PC-9 (cell line): ENCODE results near the gene CLPTM1L. TPM values are rescaled to one million over a fixed set of nuclear protein-coding genes. Genes with fewer than 3 reads are reported as not detected.
"Not testable (repeated sequence)": the region's sequence is repeated elsewhere in the genome, so short reads cannot be mapped to it uniquely, and the experiment has no call there.

Source experiments
- BruUV-seq: library from RNA; stranded (reverse); fragments of 400-500 nt; replicated peaks from 2 replicates; lab custom pipeline; 2021; lab: Mats Ljungman, UMichigan
- CTCF ChIA-PET: fragments of 300-600 bp; sonication (Branson Sonifier 250); formaldehyde crosslinking; loops from one replicate; lab custom pipeline; 2022; ENCODE audit warnings: antibody characterized with exemption; lab: Charles Lee
- POLR2A ChIA-PET: fragments of 300-600 bp; sonication (Branson Sonifier 250); formaldehyde crosslinking; loops from one replicate; lab custom pipeline; 2022; ENCODE audit warnings: antibody characterized with exemption; ENCODE audit not compliant: unreplicated experiment; lab: Charles Lee
- DNase-seq, 2 experiments: peaks; one replicate each; pipeline versions ENCODE4 v3.0.0 to v3.0.0-alpha.2; 2015 to 2022; ENCODE audit warnings: mixed read lengths in 1 of 2
- H2AFZ ChIP-seq: fragments of 200-600 bp; sonication (generic); 2 replicates; pipeline ENCODE4 v1.8.1; 2017; ENCODE audit warnings: antibody characterized with exemption
- H3F3A ChIP-seq: fragments of 200-600 bp; sonication (generic); 2 replicates; pipeline ENCODE4 v1.8.1; 2017; ENCODE audit warnings: antibody characterized with exemption, mild to moderate bottlenecking, low read depth; ENCODE audit not compliant: insufficient read depth
- H3K27ac ChIP-seq: fragments of 200-600 bp; sonication (generic); 2 replicates; pipeline ENCODE4 v1.6.1; 2016; ENCODE audit warnings: mixed run types
- H3K27me3 ChIP-seq: fragments of 200-600 bp; sonication (generic); 2 replicates; pipeline ENCODE4 v1.6.1; 2016; ENCODE audit warnings: low read depth, mixed run types; ENCODE audit not compliant: insufficient read depth
- H3K36me3 ChIP-seq: fragments of 200-600 bp; sonication (generic); 2 replicates; pipeline ENCODE4 v1.6.1; 2016; ENCODE audit warnings: low read depth, mixed run types
- H3K4me1 ChIP-seq: fragments of 200-600 bp; sonication (generic); replicated peaks from 2 replicates; pipeline ENCODE4 v1.6.1; 2016; ENCODE audit warnings: mixed run types; ENCODE audit not compliant: insufficient read depth
- H3K4me2 ChIP-seq: fragments of 200-600 bp; sonication (generic); 2 replicates; pipeline ENCODE4 v1.6.1; 2017; ENCODE audit warnings: mixed run types
- H3K4me3 ChIP-seq: fragments of 200-600 bp; sonication (generic); 2 replicates; pipeline ENCODE4 v1.6.1; 2016; ENCODE audit warnings: mixed run types
- H3K79me2 ChIP-seq: fragments of 200-600 bp; sonication (generic); 2 replicates; pipeline ENCODE4 v1.6.1; 2017; ENCODE audit warnings: low read depth, mixed run types
- H3K9me2 ChIP-seq: fragments of 200-600 bp; sonication (generic); 2 replicates; pipeline ENCODE4 v1.8.1; 2017; ENCODE audit warnings: mild to moderate bottlenecking; ENCODE audit not compliant: insufficient read depth
- H3K9me3 ChIP-seq: fragments of 200-600 bp; sonication (generic); 2 replicates; pipeline ENCODE4 v1.8.1; 2016; ENCODE audit warnings: low read depth; ENCODE audit not compliant: insufficient read depth
- H4K20me1 ChIP-seq: fragments of 200-600 bp; sonication (generic); 2 replicates; pipeline ENCODE4 v1.8.1; 2017; ENCODE audit not compliant: insufficient read depth
- EZH2 ChIP-seq: fragments of 200-600 bp; sonication (generic); IDR thresholded peaks from 2 replicates; pipeline ENCODE4 v1.8.0; 2017; ENCODE audit warnings: antibody characterized with exemption, low read depth
- intact Hi-C: fragments of 100-400 bp; cut with micrococcal nuclease; formaldehyde crosslinking; loops from one replicate; pipeline ENCODE4 v1.10.0; 2022; ENCODE audit not compliant: unreplicated experiment
- total RNA-seq: library from RNA; stranded (reverse); gene quantifications from 2 replicates; pipeline ENCODE4 v1.2.3, GENCODE V29; 2021
- TF ChIP-seq, protein P1 (sequence below): fragments of 200-600 bp; sonication (generic); conservative IDR thresholded peaks from 2 replicates; pipeline ENCODE4 v1.6.1; 2017; ENCODE audit warnings: mixed run types, antibody characterized with exemption, mild to moderate bottlenecking, moderate library complexity

CLPTM1L gene
- total RNA-seq, 1 experiment from 2014 or later = 260 TPM

DNA sequence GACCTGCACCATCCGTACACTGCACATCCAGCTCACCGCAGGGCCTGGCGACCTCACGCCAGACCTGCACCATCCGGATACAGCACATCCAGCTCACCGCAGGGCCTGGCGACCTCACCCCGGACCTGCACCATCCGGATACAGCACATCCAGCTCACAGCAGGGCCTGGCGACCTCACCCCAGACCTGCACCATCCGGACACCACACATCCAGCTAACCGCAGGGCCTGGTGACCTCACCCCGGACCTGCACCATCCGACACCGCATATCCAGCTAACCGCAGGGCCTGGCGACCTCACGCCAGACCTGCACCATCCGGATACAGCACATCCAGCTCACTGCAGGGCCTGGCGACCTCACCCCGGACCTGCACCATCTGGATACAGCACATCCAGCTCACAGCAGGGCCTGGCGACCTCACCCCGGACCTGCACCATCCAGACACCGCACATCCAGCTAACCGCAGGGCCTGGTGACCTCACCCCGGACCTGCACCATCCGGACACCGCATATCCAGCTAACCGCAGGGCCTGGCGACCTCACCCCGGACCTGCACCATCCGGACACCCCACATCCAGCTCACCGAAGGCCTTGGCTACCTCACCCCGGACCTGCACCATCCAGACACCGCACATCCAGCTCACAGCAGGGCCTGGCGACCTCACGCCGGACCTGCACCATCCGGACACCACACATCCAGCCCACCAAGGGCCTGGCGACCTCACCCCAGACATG is 61.7 kb downstream of the CLPTM1L start:
- POLR2A ChIA-PET = interaction anchor here (0.6 kb wide), 1 partner anchor 579 kb away, joined by 6 read pairs; no protein-coding TSS in a partner anchor
- CTCF ChIA-PET = not testable (repeated sequence)

GRCh38 chr5:1282131-1282992 is 62.5 kb downstream of the CLPTM1L start:
- peaks cover 10% of the 10 kb centered on the region for H3K4me1 ChIP-seq
- H3K9me2 ChIP-seq = no peaks in the 10 kb centered on the region
- no peaks in the 10 kb centered on the region for H3K27me3 ChIP-seq
- H3K4me2 ChIP-seq = peak overlapping the region; percentile 38
- H3K9me3 ChIP-seq = no peaks in the 10 kb centered on the region
- peak overlapping the region; percentile 25; the same call in 1 of the 2 replicates for H3K4me3 ChIP-seq
- H3K27ac ChIP-seq = no peak overlapping the region
- H2AFZ ChIP-seq = no peak overlapping the region
- intact Hi-C loops = no loop called here
- H3K79me2 ChIP-seq = peaks cover 12% of the 10 kb centered on the region; the same call in 1 of the 2 replicates
- ChIA-PET CTCF (no interaction called here), POLR2A (interaction anchor here (0.6 kb wide), 1 partner anchor 580 kb away, joined by 6 read pairs; no protein-coding TSS in a partner anchor)
- no peaks in the 10 kb centered on the region for H3K36me3 ChIP-seq
- no TSS peak for BruUV-seq
- TF ChIP-seq, protein P1, sequence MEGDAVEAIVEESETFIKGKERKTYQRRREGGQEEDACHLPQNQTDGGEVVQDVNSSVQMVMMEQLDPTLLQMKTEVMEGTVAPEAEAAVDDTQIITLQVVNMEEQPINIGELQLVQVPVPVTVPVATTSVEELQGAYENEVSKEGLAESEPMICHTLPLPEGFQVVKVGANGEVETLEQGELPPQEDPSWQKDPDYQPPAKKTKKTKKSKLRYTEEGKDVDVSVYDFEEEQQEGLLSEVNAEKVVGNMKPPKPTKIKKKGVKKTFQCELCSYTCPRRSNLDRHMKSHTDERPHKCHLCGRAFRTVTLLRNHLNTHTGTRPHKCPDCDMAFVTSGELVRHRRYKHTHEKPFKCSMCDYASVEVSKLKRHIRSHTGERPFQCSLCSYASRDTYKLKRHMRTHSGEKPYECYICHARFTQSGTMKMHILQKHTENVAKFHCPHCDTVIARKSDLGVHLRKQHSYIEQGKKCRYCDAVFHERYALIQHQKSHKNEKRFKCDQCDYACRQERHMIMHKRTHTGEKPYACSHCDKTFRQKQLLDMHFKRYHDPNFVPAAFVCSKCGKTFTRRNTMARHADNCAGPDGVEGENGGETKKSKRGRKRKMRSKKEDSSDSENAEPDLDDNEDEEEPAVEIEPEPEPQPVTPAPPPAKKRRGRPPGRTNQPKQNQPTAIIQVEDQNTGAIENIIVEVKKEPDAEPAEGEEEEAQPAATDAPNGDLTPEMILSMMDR = no peak
- no peak for TF ChIP-seq EZH2
- no peak for DNase-seq
- H4K20me1 ChIP-seq = no peaks in the 10 kb centered on the region
- H3F3A ChIP-seq = 0 out of 2 replicates have a peak, but pooled peaks cover 7% of the 10 kb centered on the region

More for the DNA sequence above, 61.7 kb downstream of the CLPTM1L start:
- BruUV-seq, H3K4me1 ChIP-seq, intact Hi-C loops, DNase-seq, H3K9me2 ChIP-seq, H3K27me3 ChIP-seq, H3K27ac ChIP-seq, H3K36me3 ChIP-seq, H4K20me1 ChIP-seq, H2AFZ ChIP-seq, H3K9me3 ChIP-seq, H3F3A ChIP-seq: not testable (repeated sequence)
- Histone ChIP-seq H3K4me3 (peak overlapping the region; percentile 25; the same call in 1 of the 2 replicates), H3K4me2 (peak overlapping the region; percentile 38), H3K79me2 (peaks cover 12% of the 10 kb centered on the region; the same call in 1 of the 2 replicates)

DNA sequence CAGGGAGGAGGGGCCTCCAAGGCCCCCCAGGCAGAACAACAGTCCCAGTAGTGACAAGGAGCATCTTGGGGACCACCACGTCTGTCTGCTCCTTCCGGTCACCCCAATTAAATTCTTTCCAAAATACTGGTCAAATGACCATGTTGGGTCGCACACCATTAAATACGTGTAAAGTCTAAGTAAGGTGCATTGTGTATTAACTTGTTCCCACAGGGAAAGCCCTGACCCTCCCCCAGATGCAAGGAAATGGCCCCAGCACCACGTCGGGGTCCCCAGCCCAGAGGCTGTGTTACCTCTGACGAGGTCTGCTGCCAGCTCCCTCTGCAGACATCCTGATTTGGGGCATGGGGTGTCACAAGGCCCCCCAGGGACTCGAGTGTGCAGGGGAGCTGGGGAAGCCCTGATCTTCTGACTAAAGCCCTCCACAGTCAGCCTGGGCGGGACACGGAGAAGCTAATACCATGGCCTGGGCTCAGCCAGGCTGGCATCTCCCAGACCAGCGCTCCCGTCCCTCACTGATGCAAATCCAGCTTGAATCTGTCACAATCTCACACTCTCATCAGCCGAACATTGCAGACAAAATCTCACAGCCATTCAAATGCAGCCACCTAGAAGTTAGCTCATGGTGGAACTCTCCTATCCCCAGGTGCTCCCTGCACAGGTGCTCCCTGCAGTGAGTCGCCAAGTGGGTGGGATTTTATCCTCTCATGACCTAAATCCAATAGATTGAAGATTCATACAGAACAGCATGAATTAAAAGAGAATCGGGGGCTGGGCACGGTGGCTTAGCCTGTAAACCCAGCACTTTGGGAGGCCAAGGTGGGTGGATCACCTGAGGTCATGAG is 63.6 kb downstream of the CLPTM1L start:
- Histone ChIP-seq H2AFZ (no peak overlapping the region), H4K20me1 (no peaks in the 10 kb centered on the region), H3K27me3 (no peaks in the 10 kb centered on the region), H3K27ac (no peak overlapping the region), H3K4me1 (peaks cover 10% of the 10 kb centered on the region), H3K36me3 (no peaks in the 10 kb centered on the region), H3K9me2 (no peaks in the 10 kb centered on the region), H3K4me2 (peak overlapping the region; percentile 23; the same call in 1 of the 2 replicates), H3F3A (0 out of 2 replicates have a peak, but pooled peaks cover 7% of the 10 kb centered on the region), H3K79me2 (peaks cover 12% of the 10 kb centered on the region; the same call in 1 of the 2 replicates), H3K9me3 (no peaks in the 10 kb centered on the region), H3K4me3 (no peak overlapping the region)
- TF ChIP-seq, protein P1 = no peak
- TF ChIP-seq EZH2 = no peak
- BruUV-seq = no TSS peak
- intact Hi-C loops = no loop called here
- ChIA-PET CTCF (no interaction called here), POLR2A (interaction anchor here (0.6 kb wide), 1 partner anchor 47 kb away, joined by 9 read pairs; no protein-coding TSS in a partner anchor)
- DNase-seq = no peak
